Activated T-helper 1 cell treated with anti-CD3 and anti-CD28 coated beads, Interleukin-12 subunit alpha, Interleukin-12 subunit beta, Interleukin-2, Interleukin-4 antibody, amounts not matched to agents 30 ng/mL and 10 ng/mL and 1 ng/mL, durations not matched to agents 14 hours and 24 hours and 36 hours (primary cell): ENCODE data around the gene CLCN7. TPM values are rescaled to one million over a fixed set of nuclear protein-coding genes. Genes with fewer than 3 reads are reported as not detected.

ENCODE experiments used
- DNase-seq: peaks from one replicate; pipeline ENCODE4 v3.0.0; 2021; ENCODE audit warnings: low spot score
- H3K27ac Mint-ChIP-seq: one replicate; pipeline ENCODE4 v1.8.0; 2021; ENCODE audit warnings: mild to moderate bottlenecking, mixed read lengths
- H3K27me3 Mint-ChIP-seq: one replicate; pipeline ENCODE4 v1.8.0; 2022; ENCODE audit warnings: mild to moderate bottlenecking, moderate library complexity, mixed read lengths; ENCODE audit not compliant: insufficient read depth
- H3K36me3 Mint-ChIP-seq: one replicate; pipeline ENCODE4 v1.8.0; 2021; ENCODE audit warnings: low read depth, mixed read lengths
- H3K4me1 Mint-ChIP-seq: one replicate; pipeline ENCODE4 v1.8.0; 2021; ENCODE audit warnings: low read depth, mixed read lengths
- H3K4me3 Mint-ChIP-seq: one replicate; pipeline ENCODE4 v1.8.0; 2021; ENCODE audit warnings: mild to moderate bottlenecking, moderate library complexity, mixed read lengths
- H3K9me3 Mint-ChIP-seq: one replicate; pipeline ENCODE4 v1.8.0; 2021; ENCODE audit warnings: mixed read lengths
- intact Hi-C: fragments of 100-400 bp; cut with micrococcal nuclease; formaldehyde crosslinking; loops from one replicate; pipeline ENCODE4 v1.15.1; 2024
- total RNA-seq: library from RNA; stranded (reverse); gene quantifications from 2 replicates; pipeline ENCODE4 v1.2.3, GENCODE V29; 2022

The CLCN7 gene
- total RNA-seq: 61.7 and 68.7 TPM in 2 replicates

- H3K27me3 Mint-ChIP-seq: peaks cover 2% of the 10 kb centered on the region
- H3K27ac Mint-ChIP-seq: peak within 1 kb of the TSS; percentile 89
- peaks cover 6% of the 10 kb centered on the region for H3K4me1 Mint-ChIP-seq
- H3K9me3 Mint-ChIP-seq: no peaks in the 10 kb centered on the region
- H3K36me3 Mint-ChIP-seq: no peaks in the 10 kb centered on the region
- peak; percentile 89 for DNase-seq
- H3K4me3 Mint-ChIP-seq: peak within 1 kb of the TSS; percentile 83
- intact Hi-C loops: loop anchor here (1.0 to 2.0 kb wide), 5 partner anchors 18 to 137 kb away; partner anchors contain the start of genes CRAMP1, IFT140, TELO2 and UQCC4
Measured at GRCh38 chr16:1474796-1475551, at the start of gene CLCN7. TSS of gene CLCN7 (minus strand) at chr16:1475028. CDS start at chr16:1474974, 54 bp downstream.

- intact Hi-C loops: no loop called here
- Mint-ChIP-seq H3K27me3 (no peaks in the 10 kb centered on the region), H3K4me3 (no peak overlapping the region), H3K4me1 (peaks cover 4% of the 10 kb centered on the region), H3K9me3 (no peaks in the 10 kb centered on the region), H3K36me3 (no peaks in the 10 kb centered on the region), H3K27ac (no peak overlapping the region)
- no peak for DNase-seq
Measured at GRCh38 chr16:1524366-1524765, 49.5 kb upstream of the CLCN7 start.

- no peaks in the 10 kb centered on the region for H3K27me3 Mint-ChIP-seq
- H3K36me3 Mint-ChIP-seq: no peaks in the 10 kb centered on the region
- no peaks in the 10 kb centered on the region for H3K9me3 Mint-ChIP-seq
- intact Hi-C loops: no loop called here
- DNase-seq: no peak
- H3K4me3 Mint-ChIP-seq: no peak overlapping the region
- H3K27ac Mint-ChIP-seq: no peak overlapping the region
- H3K4me1 Mint-ChIP-seq: peaks cover 4% of the 10 kb centered on the region
Measured at GRCh38 chr16:1523581-1524245, 48.9 kb upstream of the CLCN7 start.

- Mint-ChIP-seq H3K9me3 (no peaks in the 10 kb centered on the region), H3K27ac (no peak overlapping the region), H3K36me3 (no peaks in the 10 kb centered on the region), H3K4me3 (no peak overlapping the region), H3K27me3 (no peaks in the 10 kb centered on the region), H3K4me1 (no peaks in the 10 kb centered on the region)
- intact Hi-C loops: no loop called here
- no peak for DNase-seq
Measured at GRCh38 chr16:1520461-1520860, 45.6 kb upstream of the CLCN7 start.

- DNase-seq: no peak
- Mint-ChIP-seq H3K9me3 (no peaks in the 10 kb centered on the region), H3K4me1 (no peaks in the 10 kb centered on the region), H3K27me3 (peaks cover 2% of the 10 kb centered on the region), H3K36me3 (no peaks in the 10 kb centered on the region), H3K4me3 (no peak overlapping the region), H3K27ac (no peak overlapping the region)
- intact Hi-C loops: no loop called here
Measured at GRCh38 chr16:1519831-1520230, 45.0 kb upstream of the CLCN7 start.

GRCh38 chr16:1518626-1519135, 43.9 kb upstream of the CLCN7 start:
- Mint-ChIP-seq H3K4me1 (no peaks in the 10 kb centered on the region), H3K4me3 (no peak overlapping the region), H3K9me3 (no peaks in the 10 kb centered on the region), H3K27me3 (peaks cover 3% of the 10 kb centered on the region), H3K36me3 (no peaks in the 10 kb centered on the region), H3K27ac (no peak overlapping the region)
- no peak for DNase-seq
- intact Hi-C loops: no loop called here

GRCh38 chr16:1514507-1514906, 39.7 kb upstream of the CLCN7 start:
- intact Hi-C loops: no loop called here
- H3K27ac Mint-ChIP-seq: no peak overlapping the region
- DNase-seq: no peak
- peaks cover 3% of the 10 kb centered on the region for H3K27me3 Mint-ChIP-seq
- no peaks in the 10 kb centered on the region for H3K4me1 Mint-ChIP-seq
- H3K9me3 Mint-ChIP-seq: no peaks in the 10 kb centered on the region
- H3K36me3 Mint-ChIP-seq: peaks cover 8% of the 10 kb centered on the region
- H3K4me3 Mint-ChIP-seq: no peak overlapping the region

GRCh38 chr16:1512774-1513173, 37.9 kb upstream of the CLCN7 start:
- intact Hi-C loops: no loop called here
- H3K27me3 Mint-ChIP-seq: peaks cover 3% of the 10 kb centered on the region
- H3K36me3 Mint-ChIP-seq: peaks cover 8% of the 10 kb centered on the region
- no peak for DNase-seq
- H3K27ac Mint-ChIP-seq: no peak overlapping the region
- no peaks in the 10 kb centered on the region for H3K9me3 Mint-ChIP-seq
- H3K4me3 Mint-ChIP-seq: no peak overlapping the region
- H3K4me1 Mint-ChIP-seq: no peaks in the 10 kb centered on the region

- Mint-ChIP-seq H3K36me3 (peaks cover 8% of the 10 kb centered on the region), H3K27me3 (peaks cover 3% of the 10 kb centered on the region), H3K27ac (no peak overlapping the region), H3K4me1 (no peaks in the 10 kb centered on the region), H3K9me3 (no peaks in the 10 kb centered on the region), H3K4me3 (no peak overlapping the region)
- intact Hi-C loops: no loop called here
- no peak for DNase-seq
Measured at GRCh38 chr16:1511662-1512569, 37.1 kb upstream of the CLCN7 start.

GRCh38 chr16:1510941-1511351, 36.1 kb upstream of the CLCN7 start:
- no peak overlapping the region for H3K4me3 Mint-ChIP-seq
- H3K9me3 Mint-ChIP-seq: no peaks in the 10 kb centered on the region
- peaks cover 8% of the 10 kb centered on the region for H3K36me3 Mint-ChIP-seq
- intact Hi-C loops: no loop called here
- peaks cover 3% of the 10 kb centered on the region for H3K27me3 Mint-ChIP-seq
- H3K4me1 Mint-ChIP-seq: no peaks in the 10 kb centered on the region
- no peak overlapping the region for H3K27ac Mint-ChIP-seq
- DNase-seq: no peak

GRCh38 chr16:1510272-1510671, 35.4 kb upstream of the CLCN7 start:
- Mint-ChIP-seq H3K4me1 (no peaks in the 10 kb centered on the region), H3K27ac (no peak overlapping the region), H3K27me3 (peaks cover 3% of the 10 kb centered on the region), H3K4me3 (no peak overlapping the region), H3K9me3 (no peaks in the 10 kb centered on the region), H3K36me3 (peaks cover 8% of the 10 kb centered on the region)
- DNase-seq: no peak
- intact Hi-C loops: no loop called here

GRCh38 chr16:1509307-1510221, 34.7 kb upstream of the CLCN7 start:
- no peak overlapping the region for H3K27ac Mint-ChIP-seq
- no peaks in the 10 kb centered on the region for H3K4me1 Mint-ChIP-seq
- no peaks in the 10 kb centered on the region for H3K27me3 Mint-ChIP-seq
- H3K9me3 Mint-ChIP-seq: no peaks in the 10 kb centered on the region
- intact Hi-C loops: no loop called here
- no peak for DNase-seq
- peaks cover 8% of the 10 kb centered on the region for H3K36me3 Mint-ChIP-seq
- no peak overlapping the region for H3K4me3 Mint-ChIP-seq
